Mesodermal cell (in vitro differentiated cells): ENCODE data around the gene LSS.

Experiments used
- H3K27ac ChIP-seq: 2 replicates; pipeline ENCODE4 v1.7.0; 2013; ENCODE audit warnings: mild to moderate bottlenecking, low read depth, low read length, moderate library complexity; ENCODE audit not compliant: severe bottlenecking
- H3K36me3 ChIP-seq: 2 replicates; pipeline ENCODE4 v1.7.1; 2013; ENCODE audit warnings: mild to moderate bottlenecking, low read length, moderate library complexity; ENCODE audit not compliant: control insufficient read depth, insufficient read depth
- H3K4me1 ChIP-seq: one replicate; pipeline ENCODE4 v1.7.1; 2013; ENCODE audit warnings: mild to moderate bottlenecking, low read length; ENCODE audit not compliant: insufficient read depth, control insufficient read depth, poor library complexity, severe bottlenecking
- H3K4me3 ChIP-seq: 2 replicates; pipeline ENCODE4 v1.7.0; 2013; ENCODE audit warnings: low read length, control low read depth, mild to moderate bottlenecking; ENCODE audit not compliant: insufficient read depth, poor library complexity, severe bottlenecking; ENCODE audit errors: extremely low read depth
- H3K9me3 ChIP-seq: 2 replicates; pipeline ENCODE4 v1.7.1; 2013; ENCODE audit warnings: mild to moderate bottlenecking, low read length, moderate library complexity; ENCODE audit not compliant: control insufficient read depth
- WGBS, 2 experiments: methylation state at CpG; one replicate each; pipeline ENCODE4 v1.1.5; 2013; ENCODE audit warnings: missing lambda C conversion rate in 2 of 2; ENCODE audit not compliant: insufficient coverage in 2 of 2; 5-methylcytosine and 5-hydroxymethylcytosine counted together

Gene LSS

GRCh38 chr21:46154955-46155513 lies 73.5 kb downstream of the LSS start:
- Histone ChIP-seq H3K4me1 (peaks cover 4% of the 10 kb centered on the region), H3K9me3 (no peaks in the 10 kb centered on the region), H3K36me3 (peaks cover 9% of the 10 kb centered on the region), H3K27ac (no peak overlapping the region), H3K4me3 (no peak overlapping the region)
- WGBS, 2 experiments = 94 to 98% methylated on average over 14 to 16 of the region's 16 CpGs

- Histone ChIP-seq H3K36me3 (peaks cover 2% of the 10 kb centered on the region), H3K4me1 (peaks cover 4% of the 10 kb centered on the region), H3K4me3 (no peak overlapping the region), H3K9me3 (no peaks in the 10 kb centered on the region), H3K27ac (no peak overlapping the region)
- 90 to 92% methylated on average over 39 of the region's 39 CpGs for WGBS, 2 experiments
Measured at GRCh38 chr21:46154155-46154954, 74.2 kb downstream of the LSS start.

- peaks cover 2% of the 10 kb centered on the region for H3K36me3 ChIP-seq
- WGBS, 2 experiments = 45 to 48% methylated on average over 22 to 27 of the region's 33 CpGs
- H3K4me3 ChIP-seq = no peak overlapping the region
- no peak overlapping the region for H3K27ac ChIP-seq
- H3K9me3 ChIP-seq = no peaks in the 10 kb centered on the region
- H3K4me1 ChIP-seq = peaks cover 4% of the 10 kb centered on the region
Measured at GRCh38 chr21:46153247-46154154, 75.1 kb downstream of the LSS start.

- WGBS, 2 experiments = 71 to 82% methylated on average over 13 to 18 of the region's 18 CpGs
- H3K27ac ChIP-seq = no peak overlapping the region
- H3K9me3 ChIP-seq = no peaks in the 10 kb centered on the region
- H3K4me1 ChIP-seq = peaks cover 4% of the 10 kb centered on the region
- no peak overlapping the region for H3K4me3 ChIP-seq
- H3K36me3 ChIP-seq = peaks cover 2% of the 10 kb centered on the region
Measured at GRCh38 chr21:46152927-46153246, 75.7 kb downstream of the LSS start.

GRCh38 chr21:46151989-46152926 lies 76.3 kb downstream of the LSS start:
- Histone ChIP-seq H3K4me3 (no peak overlapping the region), H3K36me3 (peaks cover 2% of the 10 kb centered on the region), H3K4me1 (peaks cover 4% of the 10 kb centered on the region), H3K9me3 (no peaks in the 10 kb centered on the region), H3K27ac (no peak overlapping the region)
- WGBS, 2 experiments = 93 to 95% methylated on average over 38 to 40 of the region's 45 CpGs

- no peak overlapping the region for H3K27ac ChIP-seq
- no peaks in the 10 kb centered on the region for H3K36me3 ChIP-seq
- no peaks in the 10 kb centered on the region for H3K9me3 ChIP-seq
- no peak overlapping the region for H3K4me3 ChIP-seq
- 90 to 92% methylated on average over 36 to 47 of the region's 47 CpGs for WGBS, 2 experiments
- peaks cover 10% of the 10 kb centered on the region for H3K4me1 ChIP-seq
Measured at GRCh38 chr21:46151261-46151988, 77.1 kb downstream of the LSS start.

- 92 to 96% methylated on average over 21 to 23 of the region's 24 CpGs for WGBS, 2 experiments
- Histone ChIP-seq H3K9me3 (no peaks in the 10 kb centered on the region), H3K4me1 (peaks cover 10% of the 10 kb centered on the region), H3K4me3 (no peak overlapping the region), H3K27ac (no peak overlapping the region), H3K36me3 (no peaks in the 10 kb centered on the region)
Measured at GRCh38 chr21:46150491-46151121, 78.0 kb downstream of the LSS start.

GRCh38 chr21:46150073-46150472 lies 78.5 kb downstream of the LSS start:
- H3K9me3 ChIP-seq = no peaks in the 10 kb centered on the region
- no peak overlapping the region for H3K4me3 ChIP-seq
- no peak overlapping the region for H3K27ac ChIP-seq
- 89 to 90% methylated on average over 7 to 19 of the region's 19 CpGs for WGBS, 2 experiments
- no peaks in the 10 kb centered on the region for H3K36me3 ChIP-seq
- peaks cover 10% of the 10 kb centered on the region for H3K4me1 ChIP-seq

- Histone ChIP-seq H3K9me3 (no peaks in the 10 kb centered on the region), H3K27ac (no peak overlapping the region), H3K4me3 (no peak overlapping the region), H3K4me1 (peaks cover 10% of the 10 kb centered on the region), H3K36me3 (no peaks in the 10 kb centered on the region)
- WGBS, 2 experiments = 90 to 91% methylated on average over 20 to 22 of the region's 22 CpGs
Measured at GRCh38 chr21:46149205-46149901, 79.2 kb downstream of the LSS start.
